Hair follicle dermal papilla cell (primary cell): Measurements from ENCODE around the gene ERO1A. TPM values are rescaled to one million over a fixed set of nuclear protein-coding genes. Genes with fewer than 3 reads are reported as not detected.

Experiments used
- total RNA-seq: library from RNA; depleted of rRNA; stranded (reverse); fragments of >200 nt; gene quantifications from 2 replicates; pipeline ENCODE4 v1.2.3, GENCODE V29; 2012

ERO1A gene, protein sequence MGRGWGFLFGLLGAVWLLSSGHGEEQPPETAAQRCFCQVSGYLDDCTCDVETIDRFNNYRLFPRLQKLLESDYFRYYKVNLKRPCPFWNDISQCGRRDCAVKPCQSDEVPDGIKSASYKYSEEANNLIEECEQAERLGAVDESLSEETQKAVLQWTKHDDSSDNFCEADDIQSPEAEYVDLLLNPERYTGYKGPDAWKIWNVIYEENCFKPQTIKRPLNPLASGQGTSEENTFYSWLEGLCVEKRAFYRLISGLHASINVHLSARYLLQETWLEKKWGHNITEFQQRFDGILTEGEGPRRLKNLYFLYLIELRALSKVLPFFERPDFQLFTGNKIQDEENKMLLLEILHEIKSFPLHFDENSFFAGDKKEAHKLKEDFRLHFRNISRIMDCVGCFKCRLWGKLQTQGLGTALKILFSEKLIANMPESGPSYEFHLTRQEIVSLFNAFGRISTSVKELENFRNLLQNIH
- 51.5 and 59.9 TPM in 2 replicates for total RNA-seq

DNA sequence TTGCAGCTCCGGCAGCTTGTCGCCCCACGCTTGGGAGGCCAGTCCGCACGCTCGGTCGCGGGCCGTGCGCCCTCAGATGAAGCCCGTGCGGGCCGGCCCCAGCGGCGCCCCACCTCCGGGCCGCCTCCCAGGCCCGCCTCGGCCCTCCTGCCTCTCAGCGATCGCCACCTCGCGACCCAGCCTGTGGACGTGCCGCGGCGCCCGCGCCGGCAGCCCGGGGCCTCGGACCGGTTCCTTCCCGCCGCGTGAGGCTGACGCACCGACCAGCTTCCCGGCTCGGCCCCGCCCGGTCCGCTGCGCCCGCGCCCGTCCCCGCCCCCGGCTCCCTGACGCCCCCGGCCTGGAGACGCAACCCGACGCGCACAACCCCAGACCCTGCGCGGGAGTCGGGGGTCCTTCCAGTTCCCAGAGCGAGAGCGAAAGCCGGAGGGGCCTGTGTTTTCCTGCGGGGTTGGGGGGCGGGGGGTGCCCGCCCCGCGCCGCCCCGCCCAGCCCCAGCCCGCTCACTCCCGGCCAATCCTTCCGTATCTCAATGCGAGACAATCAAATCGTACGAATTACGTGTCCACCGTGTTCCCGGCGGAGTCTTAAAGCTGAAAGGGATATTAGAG, at the start of gene ERO1A:
Gene ERO1A (minus strand): TSS at position 78 of the 611 bp plus-strand sequence. CDS start 77 bp downstream, at position 1.

DNA sequence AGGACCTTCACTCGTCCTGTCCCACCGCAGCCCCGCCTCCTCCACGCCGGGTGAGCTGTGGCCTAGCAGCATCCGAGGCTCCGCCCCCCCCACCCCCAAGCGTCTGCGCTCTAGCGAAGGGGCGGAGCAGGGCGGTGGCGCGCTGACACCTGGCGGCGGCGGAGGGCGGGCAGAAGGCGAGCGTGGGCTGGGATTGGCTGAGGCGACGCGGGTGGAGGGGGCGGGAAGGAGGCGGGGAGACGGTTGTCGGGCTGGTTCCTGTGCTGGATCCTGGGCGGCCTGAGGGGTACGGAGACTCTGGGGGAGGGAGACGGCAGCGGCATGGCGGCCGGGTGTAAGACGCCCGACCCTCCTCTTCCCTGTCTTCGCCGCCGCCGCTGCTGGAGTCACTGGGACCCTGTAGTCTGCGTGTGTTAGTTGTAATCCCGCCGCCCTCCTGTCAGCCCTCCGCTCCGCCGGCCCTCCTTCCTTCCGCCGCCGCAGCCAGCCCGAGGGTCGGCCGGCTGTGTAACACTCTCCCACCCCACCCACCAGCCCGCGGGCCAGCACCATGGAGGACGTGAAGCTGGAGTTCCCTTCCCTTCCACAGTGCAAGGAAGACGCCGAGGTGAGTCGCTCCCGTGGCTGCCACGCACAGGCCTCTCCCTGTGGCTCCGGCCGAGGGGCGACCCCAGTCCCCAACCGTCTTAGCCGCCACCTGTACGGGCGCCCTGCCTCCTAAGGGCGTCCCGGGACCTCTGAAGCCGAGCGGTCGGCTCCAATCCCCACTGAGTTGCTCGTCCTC, 34.8 kb upstream of the ERO1A start, which contains the start of gene STYX:
Gene STYX (plus strand): TSS at position 242 of the 784 bp plus-strand sequence. CDS start 309 bp downstream, at position 551.

DNA sequence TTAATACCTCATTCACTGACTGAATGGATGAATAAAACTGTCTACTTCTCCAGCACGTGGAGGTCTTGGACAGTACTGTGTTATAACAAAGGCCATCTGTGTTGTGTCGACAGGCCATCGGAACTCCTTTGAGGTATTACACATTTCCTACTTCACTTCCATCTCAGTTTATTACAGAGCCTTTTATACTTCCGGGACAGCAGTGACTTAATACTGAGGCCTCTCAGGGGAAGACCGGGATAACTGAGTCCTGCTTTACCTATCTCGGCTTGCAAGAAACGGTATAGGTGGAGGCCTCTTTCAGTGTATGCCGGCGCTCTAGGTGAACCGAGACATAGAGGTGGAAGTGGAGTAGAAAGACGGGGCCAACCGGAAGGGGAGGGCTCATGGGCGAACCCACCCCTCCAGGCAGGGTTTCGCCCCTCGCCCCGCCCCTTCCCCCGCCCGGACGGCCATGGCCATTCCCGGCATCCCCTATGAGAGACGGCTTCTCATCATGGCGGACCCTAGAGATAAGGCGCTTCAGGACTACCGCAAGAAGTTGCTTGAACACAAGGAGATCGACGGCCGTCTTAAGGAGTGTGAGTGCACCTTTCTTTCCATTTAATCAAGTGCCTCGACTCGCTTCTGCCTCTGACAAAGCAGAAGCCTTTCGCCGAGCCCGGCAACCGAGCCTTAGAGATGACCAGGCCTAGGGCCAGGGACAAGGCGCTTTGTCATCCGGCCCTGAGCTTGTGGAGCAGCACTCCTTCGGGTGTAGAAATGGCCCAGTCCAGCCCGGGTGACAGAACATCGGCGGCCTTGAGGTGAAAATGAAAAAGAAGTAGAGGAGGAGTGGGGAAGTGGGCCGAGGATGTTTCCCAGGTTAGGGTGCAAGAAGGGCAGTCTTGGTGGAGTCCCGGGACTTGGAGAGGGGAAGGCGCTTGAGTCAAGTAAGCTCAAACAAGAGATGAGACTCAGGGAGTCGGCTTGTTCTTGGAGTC, 11.7 kb upstream of the ERO1A start, which contains the start of gene PSMC6:
Gene PSMC6 (plus strand): TSS at position 477 of the 983 bp plus-strand sequence. CDS start 20 bp downstream, at position 497.

Other genes with a start within 250 kb of the ERO1A start
- 3.6 and 5.5 TPM in 2 replicates for gene TXNDC16, start 143.1 kb downstream of the ERO1A start, total RNA-seq
- gene GPR137C, start 142.7 kb downstream of the ERO1A start, total RNA-seq, result 0.12 and 0.49 TPM in 2 replicates
- gene PSMC6, start 11.6 kb upstream of the ERO1A start, total RNA-seq, result 56.6 and 63.1 TPM in 2 replicates
- gene STYX, start 34.6 kb upstream of the ERO1A start, total RNA-seq, result 25.0 and 25.1 TPM in 2 replicates
- 23.6 and 26.6 TPM in 2 replicates for gene GNPNAT1, start 96.0 kb upstream of the ERO1A start, total RNA-seq